GM23248 (cell line): ENCODE data around the gene DCUN1D3. TPM values are rescaled to one million over a fixed set of nuclear protein-coding genes. Genes with fewer than 3 reads are reported as not detected.
A peak's percentile ranks its signal among the peaks of the same experiment; 100 is the strongest.

ENCODE experiments used
- DNase-seq: peaks from one replicate; pipeline ENCODE4 v3.0.0-alpha.2; 2015
- H2AFZ ChIP-seq: fragments of 200-600 bp; sonication (generic); 2 replicates; pipeline ENCODE4 v1.6.1; 2016; ENCODE audit warnings: antibody characterized with exemption
- H3F3A ChIP-seq: fragments of 200-600 bp; sonication (generic); 2 replicates; pipeline ENCODE4 v1.6.1; 2016; ENCODE audit warnings: mild to moderate bottlenecking, antibody characterized with exemption, mixed run types; ENCODE audit not compliant: insufficient read depth
- H3K27ac ChIP-seq: fragments of 200-600 bp; sonication (generic); 2 replicates; pipeline ENCODE4 v1.5.1; 2016; ENCODE audit warnings: mild to moderate bottlenecking
- H3K27me3 ChIP-seq: fragments of 200-600 bp; sonication (generic); replicated peaks from 2 replicates; pipeline ENCODE4 v1.6.1; 2016; ENCODE audit warnings: mild to moderate bottlenecking; ENCODE audit not compliant: insufficient read depth
- H3K36me3 ChIP-seq: fragments of 200-600 bp; sonication (generic); 2 replicates; pipeline ENCODE4 v1.6.1; 2016; ENCODE audit warnings: low read depth, mild to moderate bottlenecking
- H3K4me1 ChIP-seq: fragments of 200-600 bp; sonication (generic); 2 replicates; pipeline ENCODE4 v1.6.1; 2016; ENCODE audit warnings: mild to moderate bottlenecking; ENCODE audit not compliant: insufficient read depth
- H3K4me2 ChIP-seq: fragments of 200-600 bp; sonication (generic); one replicate; pipeline ENCODE4 v1.6.1; 2016; ENCODE audit warnings: mild to moderate bottlenecking; ENCODE audit not compliant: unreplicated experiment
- H3K4me3 ChIP-seq: fragments of 200-600 bp; sonication (generic); 2 replicates; pipeline ENCODE4 v1.5.1; 2016; ENCODE audit warnings: mild to moderate bottlenecking
- H3K79me2 ChIP-seq: fragments of 200-600 bp; sonication (generic); 2 replicates; pipeline ENCODE4 v1.6.1; 2016; ENCODE audit warnings: mild to moderate bottlenecking; ENCODE audit not compliant: insufficient read depth
- H3K9ac ChIP-seq: fragments of 200-600 bp; sonication (generic); 2 replicates; pipeline ENCODE4 v1.6.1; 2016; ENCODE audit warnings: mild to moderate bottlenecking
- H3K9me2 ChIP-seq: fragments of 200-600 bp; sonication (generic); 2 replicates; pipeline ENCODE4 v1.6.1; 2016; ENCODE audit warnings: mixed run types, mild to moderate bottlenecking, moderate library complexity; ENCODE audit not compliant: insufficient read depth
- H3K9me3 ChIP-seq: fragments of 200-600 bp; sonication (generic); one replicate; pipeline ENCODE4 v1.6.1; 2017; ENCODE audit warnings: low read depth
- H4K20me1 ChIP-seq: fragments of 200-600 bp; sonication (generic); 2 replicates; pipeline ENCODE4 v1.6.0; 2016; ENCODE audit not compliant: insufficient read depth
- EZH2 ChIP-seq: fragments of 200-600 bp; sonication (generic); IDR thresholded peaks from 2 replicates; pipeline ENCODE4 v1.6.1; 2018; ENCODE audit warnings: antibody characterized with exemption, mild to moderate bottlenecking; ENCODE audit not compliant: insufficient read depth, poor library complexity, severe bottlenecking
- EZH2phosphoT487 ChIP-seq: fragments of 200-600 bp; sonication (generic); IDR thresholded peaks from 2 replicates; pipeline ENCODE4 v1.6.1; 2018; ENCODE audit warnings: antibody characterized with exemption, moderate library complexity, mild to moderate bottlenecking, low read depth; ENCODE audit not compliant: insufficient read depth
- WGBS, 2 experiments: methylation state at CpG; one replicate each; pipeline ENCODE4 v1.1.6; 2015 to 2017; ENCODE audit warnings: low lambda C conversion rate in 2 of 2, low coverage in 1 of 2; ENCODE audit errors: missing lambda C conversion rate in 2 of 2; 5-methylcytosine and 5-hydroxymethylcytosine counted together
- in situ Hi-C: fragments of 300-500 bp; cut with MboI; formaldehyde crosslinking; loops from 2 replicates; pipeline ENCODE4 v1.15.0; 2020
- polyA plus RNA-seq: library from polyadenylated mRNA; unstranded; fragments of >200 nt; fragmentation: Nextera tagmentation; extraction: Ambion mirVana; gene quantifications from 2 replicates; pipeline ENCODE4 v1.2.1, GENCODE V29; 2016
- total RNA-seq: library from RNA; depleted of rRNA; stranded (reverse); fragments of >200 nt; shearing (Covaris generic); gene quantifications from 2 replicates; pipeline ENCODE4 v1.2.3, GENCODE V29; 2014

DCUN1D3 gene
- total and polyA plus RNA-seq, 2 experiments from 2014 or later, result 15.2 to 35.2 TPM

DNA sequence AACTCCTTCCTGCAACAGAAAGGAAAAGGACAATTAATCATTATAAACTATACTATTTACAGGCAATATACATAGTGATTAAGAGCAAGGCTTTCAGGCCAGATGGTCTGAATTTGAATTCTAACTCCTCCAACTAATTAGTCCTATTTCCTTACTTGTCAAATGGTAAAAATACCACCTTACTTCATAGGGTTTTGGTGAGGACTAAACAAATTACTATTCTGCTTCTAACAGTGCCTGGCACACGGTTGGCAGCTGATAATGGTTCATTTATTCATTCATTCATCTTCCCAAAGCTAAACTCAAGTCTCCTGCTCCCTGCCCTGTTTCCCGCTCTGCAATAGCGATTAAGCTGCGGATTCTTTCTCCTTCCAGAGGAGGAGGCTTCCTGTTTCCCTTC is 39.8 kb downstream of the DCUN1D3 start:
- Histone ChIP-seq H3K9me2 (no peaks in the 10 kb centered on the region), H4K20me1 (no peaks in the 10 kb centered on the region), H3K27me3 (no peaks in the 10 kb centered on the region), H3K4me3 (no peak overlapping the region), H3K4me2 (no peak overlapping the region), H3F3A (peaks cover 21% of the 10 kb centered on the region), H3K4me1 (peaks cover 12% of the 10 kb centered on the region), H3K9ac (no peak overlapping the region), H3K79me2 (peaks cover 94% of the 10 kb centered on the region), H2AFZ (no peak overlapping the region), H3K27ac (no peak overlapping the region), H3K36me3 (peaks cover 43% of the 10 kb centered on the region), H3K9me3 (no peaks in the 10 kb centered on the region)
- no peak for DNase-seq
- in situ Hi-C loops, result no loop called here
- 88 to 94% methylated on average over 4 of the region's 4 CpGs for WGBS, 2 experiments
- no peak for TF ChIP-seq EZH2
- TF ChIP-seq EZH2phosphoT487, result no peak

DNA sequence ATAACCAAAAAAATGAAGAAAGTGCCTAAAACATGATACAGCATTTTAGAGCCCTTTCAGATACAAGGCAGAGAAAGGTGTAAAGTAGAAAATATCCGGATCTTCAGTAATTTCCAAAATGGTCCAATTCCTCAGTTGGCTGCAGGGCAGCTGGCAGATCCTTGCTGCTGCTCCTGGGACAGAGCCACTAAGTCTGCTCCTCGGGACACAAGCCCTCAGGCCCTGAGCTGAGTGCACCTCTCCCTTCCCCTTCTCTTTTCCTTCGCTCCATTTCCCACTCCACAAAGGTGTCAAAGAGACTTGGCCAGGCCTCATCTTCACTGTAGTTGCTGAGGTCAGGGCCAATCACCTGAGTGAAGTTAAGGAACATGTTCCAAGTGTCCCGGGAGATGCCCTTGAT is 40.5 kb downstream of the DCUN1D3 start:
- H3K27ac ChIP-seq, result no peak overlapping the region
- in situ Hi-C loops, result no loop called here
- 49% methylated on average over 3 to 4 of the region's 4 CpGs for WGBS, 2 experiments
- H3K9me2 ChIP-seq, result no peaks in the 10 kb centered on the region
- H3K79me2 ChIP-seq, result peaks cover 94% of the 10 kb centered on the region
- peaks cover 7% of the 10 kb centered on the region for H3K4me1 ChIP-seq
- no peak overlapping the region for H2AFZ ChIP-seq
- H3K27me3 ChIP-seq, result no peaks in the 10 kb centered on the region
- no peak overlapping the region for H3K4me3 ChIP-seq
- DNase-seq, result no peak
- no peak overlapping the region for H3K4me2 ChIP-seq
- H3K36me3 ChIP-seq, result peaks cover 50% of the 10 kb centered on the region
- H3F3A ChIP-seq, result peaks cover 17% of the 10 kb centered on the region
- H3K9ac ChIP-seq, result no peak overlapping the region
- TF ChIP-seq EZH2, result no peak
- no peak for TF ChIP-seq EZH2phosphoT487
- H4K20me1 ChIP-seq, result no peaks in the 10 kb centered on the region
- H3K9me3 ChIP-seq, result no peaks in the 10 kb centered on the region

DNA sequence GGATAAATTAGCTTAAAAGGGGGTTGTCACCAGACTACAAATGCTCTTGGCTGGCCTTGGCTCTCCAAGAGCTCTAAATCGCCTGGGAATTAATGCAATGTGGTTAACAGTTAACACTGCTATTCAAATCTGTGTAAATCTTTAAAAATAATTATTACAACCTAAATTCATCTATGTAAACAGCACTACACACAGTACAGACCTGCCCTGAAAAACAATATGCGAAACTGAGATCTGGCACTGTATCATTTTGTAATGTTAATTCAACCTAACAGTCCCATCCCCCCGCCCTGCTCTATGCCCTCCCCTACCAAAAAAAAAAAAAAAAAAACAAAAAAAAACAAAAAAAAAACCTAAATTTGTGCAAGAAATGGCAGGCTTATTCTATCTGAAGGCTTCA is 40.9 kb downstream of the DCUN1D3 start:
- Histone ChIP-seq H3K4me2 (no peak overlapping the region), H3K27me3 (no peaks in the 10 kb centered on the region), H3K9ac (no peak overlapping the region), H3K4me1 (peaks cover 7% of the 10 kb centered on the region), H2AFZ (no peak overlapping the region), H3F3A (peaks cover 17% of the 10 kb centered on the region), H3K36me3 (peaks cover 52% of the 10 kb centered on the region), H3K4me3 (no peak overlapping the region), H3K9me2 (no peaks in the 10 kb centered on the region), H3K79me2 (peaks cover 94% of the 10 kb centered on the region), H4K20me1 (no peaks in the 10 kb centered on the region), H3K27ac (no peak overlapping the region), H3K9me3 (no peaks in the 10 kb centered on the region)
- in situ Hi-C loops, result no loop called here
- TF ChIP-seq EZH2 (no peak), EZH2phosphoT487 (no peak)
- WGBS, 2 experiments, result 77 to 85% methylated on average over 2 to 3 of the region's 3 CpGs
- no peak for DNase-seq

DNA sequence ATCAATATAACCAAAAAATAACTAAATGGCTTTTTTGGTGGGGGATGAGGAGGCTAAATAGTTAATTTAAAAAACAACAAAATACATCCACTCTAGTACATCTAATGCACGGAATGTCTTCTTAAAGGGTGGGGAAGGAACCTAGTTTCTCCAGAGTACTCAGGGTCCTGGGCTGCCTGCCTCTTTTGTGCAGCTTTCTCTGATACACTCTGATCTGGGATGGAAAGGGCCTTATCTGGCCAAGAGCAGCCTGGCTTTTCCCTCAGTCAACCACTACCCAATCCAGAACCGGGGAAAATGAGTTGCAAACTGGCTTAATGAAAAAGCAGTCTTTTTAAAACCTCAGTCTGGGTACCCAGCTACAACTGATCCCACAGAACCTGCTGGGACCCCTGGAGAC is 42.9 kb downstream of the DCUN1D3 start:
- Histone ChIP-seq H3K4me2 (no peak overlapping the region), H4K20me1 (no peaks in the 10 kb centered on the region), H3K9me3 (no peaks in the 10 kb centered on the region), H3K9me2 (no peaks in the 10 kb centered on the region), H3K9ac (no peak overlapping the region), H3K4me1 (peaks cover 26% of the 10 kb centered on the region), H3F3A (peaks cover 26% of the 10 kb centered on the region), H3K27me3 (no peaks in the 10 kb centered on the region), H3K36me3 (peaks cover 51% of the 10 kb centered on the region), H3K27ac (no peak overlapping the region), H3K4me3 (no peak overlapping the region), H3K79me2 (peaks cover 84% of the 10 kb centered on the region), H2AFZ (no peak overlapping the region)
- no peak for DNase-seq
- TF ChIP-seq EZH2 (no peak), EZH2phosphoT487 (no peak)
- 57 to 64% methylated on average over 2 of the region's 2 CpGs for WGBS, 2 experiments
- in situ Hi-C loops, result no loop called here

DNA sequence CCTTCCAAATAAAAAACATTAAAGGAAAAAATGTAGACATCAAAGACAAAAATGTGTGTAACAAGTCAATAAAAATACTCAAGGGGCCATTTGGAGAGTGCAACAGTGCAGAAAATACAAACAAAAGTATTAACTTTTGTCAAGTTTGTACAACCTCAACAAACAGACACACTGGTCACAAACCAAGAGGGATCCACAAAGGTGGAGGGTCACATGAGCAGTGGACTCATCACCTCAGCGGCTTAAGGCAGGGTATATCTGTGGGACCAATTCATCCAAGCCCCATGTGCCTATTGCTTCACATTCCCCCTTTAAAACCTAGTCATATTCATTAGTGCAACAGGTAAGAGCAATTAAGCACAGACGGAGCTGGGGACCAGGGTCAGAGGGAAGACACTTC is 45.2 kb downstream of the DCUN1D3 start:
- TF ChIP-seq EZH2, result no peak
- no peak for TF ChIP-seq EZH2phosphoT487
- Histone ChIP-seq H3K9me2 (no peaks in the 10 kb centered on the region), H3K79me2 (peaks cover 71% of the 10 kb centered on the region), H3K9me3 (no peaks in the 10 kb centered on the region), H3K27me3 (no peaks in the 10 kb centered on the region), H3K4me2 (peak overlapping the region; percentile 29), H3K4me3 (no peak overlapping the region), H3K4me1 (peaks cover 49% of the 10 kb centered on the region), H3K36me3 (peaks cover 28% of the 10 kb centered on the region), H2AFZ (no peak overlapping the region), H3K9ac (no peak overlapping the region), H3F3A (peaks cover 49% of the 10 kb centered on the region), H3K27ac (no peak overlapping the region), H4K20me1 (no peaks in the 10 kb centered on the region)
- DNase-seq, result no peak
- in situ Hi-C loops, result loop anchor here (5.0 kb wide), 1 partner anchor 227 kb away; no protein-coding TSS in a partner anchor
- 95 to 98% methylated on average over 2 of the region's 2 CpGs for WGBS, 2 experiments
